ENCODE results near the gene CALML6.

DNA sequence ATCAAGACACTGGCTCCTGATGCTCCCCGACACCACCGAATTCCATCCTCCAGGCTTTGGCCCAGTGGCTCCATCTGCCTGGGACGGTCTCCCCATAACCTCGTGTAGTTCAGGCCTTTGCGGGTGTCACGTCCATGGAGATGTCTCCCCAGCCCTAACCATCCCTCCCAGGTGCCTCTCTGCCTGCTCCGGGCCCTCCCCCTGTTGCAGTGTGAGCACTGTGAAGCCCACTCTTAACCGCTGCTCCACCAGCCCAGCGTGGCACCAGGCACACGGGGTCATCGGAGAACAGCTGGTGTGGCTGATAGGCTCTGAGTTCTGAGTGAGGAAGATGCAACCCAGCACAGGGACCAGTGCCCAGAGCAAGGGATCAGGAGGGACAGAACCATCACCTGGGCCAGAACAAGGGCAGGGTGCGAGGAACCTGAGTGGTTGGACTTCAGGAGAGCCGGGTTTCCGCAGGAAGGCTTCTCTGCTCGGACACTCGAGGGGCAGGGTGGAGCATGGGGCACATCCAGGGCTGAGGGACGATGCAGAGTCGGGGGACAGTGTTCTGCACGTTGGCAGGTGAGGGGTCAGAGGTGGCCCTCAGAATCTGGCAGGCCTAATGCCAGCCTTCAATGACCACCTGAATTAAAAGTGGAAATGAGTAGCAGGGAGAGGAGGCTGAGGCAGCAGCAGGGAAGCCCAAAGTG lies 21.6 kb upstream of the CALML6 start:
- TF ChIP-seq, protein P1, sequence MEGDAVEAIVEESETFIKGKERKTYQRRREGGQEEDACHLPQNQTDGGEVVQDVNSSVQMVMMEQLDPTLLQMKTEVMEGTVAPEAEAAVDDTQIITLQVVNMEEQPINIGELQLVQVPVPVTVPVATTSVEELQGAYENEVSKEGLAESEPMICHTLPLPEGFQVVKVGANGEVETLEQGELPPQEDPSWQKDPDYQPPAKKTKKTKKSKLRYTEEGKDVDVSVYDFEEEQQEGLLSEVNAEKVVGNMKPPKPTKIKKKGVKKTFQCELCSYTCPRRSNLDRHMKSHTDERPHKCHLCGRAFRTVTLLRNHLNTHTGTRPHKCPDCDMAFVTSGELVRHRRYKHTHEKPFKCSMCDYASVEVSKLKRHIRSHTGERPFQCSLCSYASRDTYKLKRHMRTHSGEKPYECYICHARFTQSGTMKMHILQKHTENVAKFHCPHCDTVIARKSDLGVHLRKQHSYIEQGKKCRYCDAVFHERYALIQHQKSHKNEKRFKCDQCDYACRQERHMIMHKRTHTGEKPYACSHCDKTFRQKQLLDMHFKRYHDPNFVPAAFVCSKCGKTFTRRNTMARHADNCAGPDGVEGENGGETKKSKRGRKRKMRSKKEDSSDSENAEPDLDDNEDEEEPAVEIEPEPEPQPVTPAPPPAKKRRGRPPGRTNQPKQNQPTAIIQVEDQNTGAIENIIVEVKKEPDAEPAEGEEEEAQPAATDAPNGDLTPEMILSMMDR (IDR thresholded peaks at IDR 0.05; ENCODE audit: insufficient read depth, low read length, poor library complexity, severe bottlenecking): no peak
- TF ChIP-seq EZH2phosphoT487 (conservative IDR thresholded peaks at IDR 0.05; ENCODE audit: low read length): no peak
